HCT116 (cell line): Measurements from ENCODE around the gene BABAM2. TPM values are rescaled to one million over a fixed set of nuclear protein-coding genes. Genes with fewer than 3 reads are reported as not detected.
A peak's percentile ranks its signal among the peaks of the same experiment; 100 is the strongest.

Source experiments
- ATAC-seq: fragments of 200-7000 bp; cut with Tn5 transposase; 2 replicates; pipeline ENCODE4 v1.9.1; 2020; ENCODE audit warnings: mild to moderate bottlenecking, moderate library complexity
- BruUV-seq: library from RNA; stranded (reverse); fragments of 400-500 nt; replicated peaks from 2 replicates; lab custom pipeline; 2021; lab: Mats Ljungman, UMichigan
- CTCF ChIA-PET: fragments of 300-600 bp; sonication (Branson Sonifier 250); formaldehyde crosslinking; loops from one replicate; lab custom pipeline; 2021; ENCODE audit warnings: antibody characterized with exemption; lab: Charles Lee
- POLR2A ChIA-PET: fragments of 300-600, 350-600 bp; sonication (Branson Sonifier 250); formaldehyde crosslinking; loops from one replicate; lab custom pipeline; 2021; ENCODE audit warnings: antibody characterized with exemption; lab: Charles Lee
- RAD21 ChIA-PET, 2 experiments: fragments of 300-600 bp; sonication (Branson Sonifier 250); formaldehyde crosslinking; loops; one replicate each; lab custom pipeline; 2023; ENCODE audit warnings: low total read pairs in 2 of 2; ENCODE audit not compliant: uncharacterized antibody in 2 of 2, unreplicated experiment in 2 of 2, low non-redundant PET in 1 of 2; lab: Charles Lee
- DNase-seq: peaks from one replicate; pipeline ENCODE4 v3.0.0-alpha.2; 2010; ENCODE audit warnings: low read depth, low spot score
- H2AFZ ChIP-seq: fragments of 200-600 bp; shearing (Covaris generic), sonication (generic); 2 replicates; pipeline ENCODE4 v1.6.1; 2017; ENCODE audit warnings: low read depth, mixed run types, mixed read lengths, antibody characterized with exemption, low read length; ENCODE audit not compliant: poor library complexity, severe bottlenecking
- H3K27ac ChIP-seq: 2 replicates; pipeline ENCODE4 v1.5.1; 2012; ENCODE audit warnings: low read depth, low read length
- H3K27me3 ChIP-seq: fragments of 200-600 bp; sonication (generic); 2 replicates; pipeline ENCODE4 v1.6.1; 2016; ENCODE audit warnings: mixed run types, low read length, mixed read lengths; ENCODE audit not compliant: insufficient read depth
- H3K36me3 ChIP-seq, 2 experiments: fragments of 200-500 bp in 1 of 2; fragments of 200-600 bp in 1 of 2; sonication (Bioruptor generic) in 1 of 2; sonication (generic) in 1 of 2; 2 replicates each; pipeline versions ENCODE4 v1.5.1 to v1.6.1; 2014 to 2016; ENCODE audit warnings: low read length in 2 of 2, inconsistent platforms in 1 of 2, mixed read lengths in 1 of 2, mixed run types in 1 of 2; ENCODE audit not compliant: insufficient read depth in 2 of 2, control insufficient read depth in 1 of 2
- H3K4me1 ChIP-seq, 2 experiments: fragments of 200-600 bp in 1 of 2; sonication (generic) in 1 of 2; 2 replicates each; pipeline versions ENCODE4 v1.5.1 to v1.6.1; 2012 to 2017; ENCODE audit warnings: low read length in 2 of 2, inconsistent platforms in 1 of 2, mild to moderate bottlenecking in 1 of 2, mixed read lengths in 1 of 2, mixed run types in 1 of 2, moderate library complexity in 1 of 2; ENCODE audit not compliant: insufficient read depth in 2 of 2, control insufficient read depth in 1 of 2
- H3K4me2 ChIP-seq: fragments of 200-600 bp; sonication (generic); 2 replicates; pipeline ENCODE4 v1.6.1; 2017; ENCODE audit warnings: mixed run types, low read length, mixed read lengths
- H3K4me3 ChIP-seq, 2 experiments: fragments of 200-600 bp in 1 of 2; sonication (generic) in 1 of 2; replicated peaks in 1 of 2; 2 replicates each; pipeline ENCODE4 v1.5.1; 2011 to 2016; ENCODE audit warnings: low read length in 2 of 2, control low read depth in 1 of 2, low read depth in 1 of 2, mild to moderate bottlenecking in 1 of 2, mixed read lengths in 1 of 2, mixed run types in 1 of 2
- H3K79me2 ChIP-seq: fragments of 200-600 bp; sonication (generic); 2 replicates; pipeline ENCODE4 v1.6.1; 2017; ENCODE audit warnings: mild to moderate bottlenecking, mixed run types, low read length, moderate library complexity, mixed read lengths; ENCODE audit not compliant: insufficient read depth
- H3K9ac ChIP-seq: fragments of 200-600 bp; sonication (generic); 2 replicates; pipeline ENCODE4 v1.6.1; 2016; ENCODE audit warnings: low read length, mixed read lengths
- H3K9me2 ChIP-seq: fragments of 200-600 bp; sonication (generic), shearing (Covaris generic); 2 replicates; pipeline ENCODE4 v1.6.1; 2017; ENCODE audit warnings: mixed run types, mild to moderate bottlenecking, moderate library complexity; ENCODE audit not compliant: insufficient read depth
- H3K9me3 ChIP-seq, 2 experiments: fragments of 200-500 bp in 1 of 2; fragments of 200-600 bp in 1 of 2; sonication (Bioruptor generic) in 1 of 2; sonication (generic) in 1 of 2; 2 replicates each; pipeline ENCODE4 v1.6.1; 2014 to 2017; ENCODE audit warnings: low read length in 2 of 2, mixed read lengths in 2 of 2, inconsistent platforms in 1 of 2, low read depth in 1 of 2, mild to moderate bottlenecking in 1 of 2, mixed run types in 1 of 2, moderate library complexity in 1 of 2; ENCODE audit not compliant: control insufficient read depth in 1 of 2, insufficient read depth in 1 of 2
- H4K20me1 ChIP-seq: fragments of 200-600 bp; sonication (generic), shearing (Covaris generic); 2 replicates; pipeline ENCODE4 v1.6.1; 2017; ENCODE audit warnings: mixed run types, mild to moderate bottlenecking, moderate library complexity; ENCODE audit not compliant: insufficient read depth
- ATF3 ChIP-seq: IDR thresholded peaks from 2 replicates; pipeline ENCODE4 v1.6.1; 2012
- CBX3 ChIP-seq: IDR thresholded peaks from 2 replicates; pipeline ENCODE4 v1.6.1; 2012; ENCODE audit warnings: low read depth
- ELF1 ChIP-seq: IDR thresholded peaks from 2 replicates; pipeline ENCODE4 v1.6.1; 2012; ENCODE audit warnings: low read depth, borderline replicate concordance
- EZH2 ChIP-seq: fragments of 200-600 bp; sonication (generic); IDR thresholded peaks from 2 replicates; pipeline ENCODE4 v1.6.1; 2017; ENCODE audit warnings: antibody characterized with exemption, mixed run types
- EZH2phosphoT487 ChIP-seq: fragments of 200-600 bp; IDR thresholded peaks from 2 replicates; pipeline ENCODE4 v1.6.1; 2018; ENCODE audit warnings: antibody characterized with exemption, borderline replicate concordance
- JUND ChIP-seq: IDR thresholded peaks from 2 replicates; pipeline ENCODE4 v1.6.1; 2012
- POLR2A ChIP-seq: IDR thresholded peaks from 2 replicates; pipeline ENCODE4 v1.7.0; 2011; ENCODE audit warnings: borderline replicate concordance; ENCODE audit not compliant: insufficient read depth, insufficient read length; ENCODE audit errors: extremely low read depth
- RAD21 ChIP-seq: IDR thresholded peaks from 2 replicates; pipeline ENCODE4 v1.6.1; 2012; ENCODE audit warnings: low read depth, mild to moderate bottlenecking
- SIN3A ChIP-seq: IDR thresholded peaks from 2 replicates; pipeline ENCODE4 v1.6.1; 2012; ENCODE audit warnings: low read depth
- SRF ChIP-seq: IDR thresholded peaks from 2 replicates; pipeline ENCODE4 v1.6.1; 2012; ENCODE audit warnings: low read depth
- TCF7L2 ChIP-seq: IDR thresholded peaks from 2 replicates; pipeline ENCODE4 v1.7.0; 2011; ENCODE audit warnings: borderline replicate concordance, inconsistent platforms; ENCODE audit not compliant: insufficient read depth, insufficient read length; ENCODE audit errors: extremely low read depth
- YY1 ChIP-seq: IDR thresholded peaks from 2 replicates; pipeline ENCODE4 v1.6.1; 2011; ENCODE audit warnings: low read length, low read depth, moderate library complexity, mild to moderate bottlenecking; ENCODE audit not compliant: insufficient replicate concordance; ENCODE audit errors: extremely low read depth
- ZFX ChIP-seq: fragments of 450-650 bp; IDR thresholded peaks from 2 replicates; pipeline ENCODE4 v1.6.1; 2017
- ZNF274 ChIP-seq: fragments of 200-500 bp; sonication (Bioruptor generic); IDR thresholded peaks from 2 replicates; pipeline ENCODE4 v1.6.1; 2014; ENCODE audit warnings: mild to moderate bottlenecking, low read depth, low read length, inconsistent platforms
- intact Hi-C: fragments of 100-400 bp; cut with micrococcal nuclease; formaldehyde crosslinking; loops from 2 replicates; pipeline ENCODE4 v1.10.0; 2022
- total RNA-seq: library from RNA; stranded (reverse); gene quantifications from one replicate; pipeline ENCODE4 v1.2.1, GENCODE V29; 2021; ENCODE audit not compliant: unreplicated experiment
- TF ChIP-seq, protein P1 (sequence below): IDR thresholded peaks from 2 replicates; pipeline ENCODE4 v1.6.1; 2011; ENCODE audit warnings: mild to moderate bottlenecking, low read length, moderate library complexity; ENCODE audit not compliant: insufficient replicate concordance; ENCODE audit errors: extremely low read depth
- TF ChIP-seq, protein P2 (sequence below): IDR thresholded peaks from 2 replicates; pipeline ENCODE4 v1.6.1; 2012; ENCODE audit warnings: low read depth
- TF ChIP-seq, protein P3 (sequence below), 3 experiments: fragments of 200-600 bp in 1 of 3; sonication (generic) in 1 of 3; IDR thresholded peaks in 2 of 3; conservative IDR thresholded peaks in 1 of 3; 2 replicates each; pipeline ENCODE4 v1.5.1; 2012 to 2017; ENCODE audit warnings: low read depth in 2 of 3, low read length in 2 of 3, antibody characterized with exemption in 1 of 3, borderline replicate concordance in 1 of 3, control low read depth in 1 of 3, mild to moderate bottlenecking in 1 of 3, mixed read lengths in 1 of 3, mixed run types in 1 of 3, moderate library complexity in 1 of 3; ENCODE audit not compliant: insufficient read depth in 1 of 3

BABAM2 gene
- total RNA-seq, 1 experiment from 2014 or later = 23.8 TPM

DNA sequence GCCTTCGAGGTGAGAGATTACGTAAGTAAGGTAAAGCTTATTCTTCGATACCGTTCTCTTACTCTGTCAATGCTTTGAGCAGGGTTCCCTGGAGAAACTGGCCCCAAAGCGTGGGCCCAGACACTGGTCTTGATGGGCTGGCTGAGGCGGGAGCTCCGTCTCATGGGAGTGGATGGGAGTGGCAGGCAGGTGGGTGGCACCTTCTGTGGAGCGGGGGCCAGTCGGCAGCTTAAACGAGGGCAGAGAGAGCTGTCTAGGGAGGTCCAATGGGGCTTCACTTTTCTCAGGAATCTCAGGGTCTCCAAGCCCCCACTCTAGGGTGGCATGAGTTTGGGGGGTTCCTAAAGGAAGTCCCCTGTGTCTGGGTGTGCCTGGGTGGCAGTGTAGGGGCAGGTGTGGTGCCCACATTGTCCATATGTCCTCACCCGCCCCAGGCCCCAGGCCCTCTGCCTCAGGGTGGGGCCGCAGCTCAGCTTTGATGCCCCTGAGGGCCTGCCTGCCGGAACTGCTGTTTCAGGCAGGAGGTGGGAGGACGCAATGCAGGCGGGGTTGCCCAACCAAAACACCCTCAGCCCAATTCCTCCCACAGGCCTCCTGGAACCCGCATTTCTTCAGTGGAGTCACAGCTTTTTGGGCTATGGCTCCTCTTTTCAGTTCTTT, 469.7 kb downstream of the BABAM2 start (continued):
- TF ChIP-seq, protein P1, sequence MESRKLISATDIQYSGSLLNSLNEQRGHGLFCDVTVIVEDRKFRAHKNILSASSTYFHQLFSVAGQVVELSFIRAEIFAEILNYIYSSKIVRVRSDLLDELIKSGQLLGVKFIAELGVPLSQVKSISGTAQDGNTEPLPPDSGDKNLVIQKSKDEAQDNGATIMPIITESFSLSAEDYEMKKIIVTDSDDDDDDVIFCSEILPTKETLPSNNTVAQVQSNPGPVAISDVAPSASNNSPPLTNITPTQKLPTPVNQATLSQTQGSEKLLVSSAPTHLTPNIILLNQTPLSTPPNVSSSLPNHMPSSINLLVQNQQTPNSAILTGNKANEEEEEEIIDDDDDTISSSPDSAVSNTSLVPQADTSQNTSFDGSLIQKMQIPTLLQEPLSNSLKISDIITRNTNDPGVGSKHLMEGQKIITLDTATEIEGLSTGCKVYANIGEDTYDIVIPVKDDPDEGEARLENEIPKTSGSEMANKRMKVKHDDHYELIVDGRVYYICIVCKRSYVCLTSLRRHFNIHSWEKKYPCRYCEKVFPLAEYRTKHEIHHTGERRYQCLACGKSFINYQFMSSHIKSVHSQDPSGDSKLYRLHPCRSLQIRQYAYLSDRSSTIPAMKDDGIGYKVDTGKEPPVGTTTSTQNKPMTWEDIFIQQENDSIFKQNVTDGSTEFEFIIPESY = no peak
- TF ChIP-seq, all 23 proteins: peak for 0

DNA sequence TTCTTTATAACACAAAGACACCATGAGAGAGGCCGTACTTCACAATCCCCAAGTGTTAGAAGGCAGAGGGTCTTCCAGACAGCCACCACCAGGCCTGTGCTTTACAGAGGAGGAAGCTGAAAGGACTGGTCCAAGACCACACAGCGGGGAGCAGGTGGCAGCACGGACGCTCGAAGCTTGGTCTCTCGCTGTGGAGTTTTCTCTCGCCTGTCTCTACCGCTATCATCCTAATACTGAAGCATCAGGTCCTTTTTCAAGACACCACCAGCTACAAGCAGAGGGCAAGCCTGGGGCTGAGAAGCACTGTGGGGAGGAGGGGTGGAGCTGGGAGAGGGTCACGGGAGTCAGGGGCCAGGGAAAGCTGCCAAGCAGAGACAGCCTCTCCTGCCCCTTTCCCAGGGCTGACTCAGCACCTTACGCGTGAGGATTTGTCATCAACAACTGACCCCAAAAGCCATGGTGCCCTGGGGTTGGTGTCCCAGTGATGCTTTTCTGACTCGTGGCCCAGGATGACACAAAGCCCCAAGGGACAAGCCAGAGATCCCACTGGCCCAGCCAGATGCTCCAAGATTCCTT, 470.3 kb downstream of the BABAM2 start:
- POLR2A ChIA-PET = no interaction called here
- no peak overlapping the region for H3K9ac ChIP-seq
- RAD21 ChIA-PET = no interaction called here
- ATAC-seq (no peak; the same call in 1 of the 2 replicates), DNase-seq (no peak)
- H3K36me3 ChIP-seq = no peaks in the 10 kb centered on the region
- no peaks in the 10 kb centered on the region for H3K79me2 ChIP-seq
- BruUV-seq = no TSS peak
- H3K4me1 ChIP-seq = peaks cover 7 to 45% of the 10 kb centered on the region in 2 experiments; a peak in 3 of 4 replicates
- no peak overlapping the region for H2AFZ ChIP-seq
- H3K9me3 ChIP-seq = no peaks in the 10 kb centered on the region
- peak overlapping the region; percentile 41 for H3K4me2 ChIP-seq
- intact Hi-C loops = no loop called here
- H3K9me2 ChIP-seq = no peaks in the 10 kb centered on the region
- H3K27me3 ChIP-seq = no peaks in the 10 kb centered on the region
- H3K4me3 ChIP-seq = no peak overlapping the region
- no peaks in the 10 kb centered on the region for H4K20me1 ChIP-seq
- no peak for TF ChIP-seq ELF1
- TF ChIP-seq, protein P2, sequence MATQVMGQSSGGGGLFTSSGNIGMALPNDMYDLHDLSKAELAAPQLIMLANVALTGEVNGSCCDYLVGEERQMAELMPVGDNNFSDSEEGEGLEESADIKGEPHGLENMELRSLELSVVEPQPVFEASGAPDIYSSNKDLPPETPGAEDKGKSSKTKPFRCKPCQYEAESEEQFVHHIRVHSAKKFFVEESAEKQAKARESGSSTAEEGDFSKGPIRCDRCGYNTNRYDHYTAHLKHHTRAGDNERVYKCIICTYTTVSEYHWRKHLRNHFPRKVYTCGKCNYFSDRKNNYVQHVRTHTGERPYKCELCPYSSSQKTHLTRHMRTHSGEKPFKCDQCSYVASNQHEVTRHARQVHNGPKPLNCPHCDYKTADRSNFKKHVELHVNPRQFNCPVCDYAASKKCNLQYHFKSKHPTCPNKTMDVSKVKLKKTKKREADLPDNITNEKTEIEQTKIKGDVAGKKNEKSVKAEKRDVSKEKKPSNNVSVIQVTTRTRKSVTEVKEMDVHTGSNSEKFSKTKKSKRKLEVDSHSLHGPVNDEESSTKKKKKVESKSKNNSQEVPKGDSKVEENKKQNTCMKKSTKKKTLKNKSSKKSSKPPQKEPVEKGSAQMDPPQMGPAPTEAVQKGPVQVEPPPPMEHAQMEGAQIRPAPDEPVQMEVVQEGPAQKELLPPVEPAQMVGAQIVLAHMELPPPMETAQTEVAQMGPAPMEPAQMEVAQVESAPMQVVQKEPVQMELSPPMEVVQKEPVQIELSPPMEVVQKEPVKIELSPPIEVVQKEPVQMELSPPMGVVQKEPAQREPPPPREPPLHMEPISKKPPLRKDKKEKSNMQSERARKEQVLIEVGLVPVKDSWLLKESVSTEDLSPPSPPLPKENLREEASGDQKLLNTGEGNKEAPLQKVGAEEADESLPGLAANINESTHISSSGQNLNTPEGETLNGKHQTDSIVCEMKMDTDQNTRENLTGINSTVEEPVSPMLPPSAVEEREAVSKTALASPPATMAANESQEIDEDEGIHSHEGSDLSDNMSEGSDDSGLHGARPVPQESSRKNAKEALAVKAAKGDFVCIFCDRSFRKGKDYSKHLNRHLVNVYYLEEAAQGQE = no peak
- no peak for TF ChIP-seq ZFX
- TF ChIP-seq POLR2A = no peak
- TF ChIP-seq CBX3 = no peak
- TF ChIP-seq ZNF274 = no peak
- TF ChIP-seq RAD21 = no peak
- no peak for TF ChIP-seq JUND
- no peak for TF ChIP-seq TCF7L2
- TF ChIP-seq SRF = no peak
- no peak for TF ChIP-seq EZH2phosphoT487
- no peak for TF ChIP-seq YY1
- no peak for TF ChIP-seq EZH2
- no peak for TF ChIP-seq ATF3
- TF ChIP-seq SIN3A = no peak
- TF ChIP-seq, protein P3, sequence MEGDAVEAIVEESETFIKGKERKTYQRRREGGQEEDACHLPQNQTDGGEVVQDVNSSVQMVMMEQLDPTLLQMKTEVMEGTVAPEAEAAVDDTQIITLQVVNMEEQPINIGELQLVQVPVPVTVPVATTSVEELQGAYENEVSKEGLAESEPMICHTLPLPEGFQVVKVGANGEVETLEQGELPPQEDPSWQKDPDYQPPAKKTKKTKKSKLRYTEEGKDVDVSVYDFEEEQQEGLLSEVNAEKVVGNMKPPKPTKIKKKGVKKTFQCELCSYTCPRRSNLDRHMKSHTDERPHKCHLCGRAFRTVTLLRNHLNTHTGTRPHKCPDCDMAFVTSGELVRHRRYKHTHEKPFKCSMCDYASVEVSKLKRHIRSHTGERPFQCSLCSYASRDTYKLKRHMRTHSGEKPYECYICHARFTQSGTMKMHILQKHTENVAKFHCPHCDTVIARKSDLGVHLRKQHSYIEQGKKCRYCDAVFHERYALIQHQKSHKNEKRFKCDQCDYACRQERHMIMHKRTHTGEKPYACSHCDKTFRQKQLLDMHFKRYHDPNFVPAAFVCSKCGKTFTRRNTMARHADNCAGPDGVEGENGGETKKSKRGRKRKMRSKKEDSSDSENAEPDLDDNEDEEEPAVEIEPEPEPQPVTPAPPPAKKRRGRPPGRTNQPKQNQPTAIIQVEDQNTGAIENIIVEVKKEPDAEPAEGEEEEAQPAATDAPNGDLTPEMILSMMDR (IDR thresholded peaks at IDR 0.05 in 2 of 3, conservative IDR thresholded peaks at IDR 0.05 in 1 of 3; ENCODE audit: borderline replicate concordance in 1 of 3, insufficient read depth in 1 of 3, low read depth in 2 of 3, low read length in 2 of 3) = no peak
- H3K27ac ChIP-seq = no peak overlapping the region
- CTCF ChIA-PET = no interaction called here
